GM18517 (cell line): ENCODE results near the gene MAP3K3.
A peak's percentile ranks its signal among the peaks of the same experiment; 100 is the strongest.
"Not testable (repeated sequence)": the region's sequence is repeated elsewhere in the genome, so short reads cannot be mapped to it uniquely, and the experiment has no call there.

Experiments used
- ATAC-seq: cut with Tn5 transposase; IDR thresholded peaks from one replicate; pipeline ENCODE4 v1.9.1; 2021; ENCODE audit warnings: mild to moderate bottlenecking, moderate library complexity; ENCODE audit not compliant: unreplicated experiment

The MAP3K3 gene

DNA sequence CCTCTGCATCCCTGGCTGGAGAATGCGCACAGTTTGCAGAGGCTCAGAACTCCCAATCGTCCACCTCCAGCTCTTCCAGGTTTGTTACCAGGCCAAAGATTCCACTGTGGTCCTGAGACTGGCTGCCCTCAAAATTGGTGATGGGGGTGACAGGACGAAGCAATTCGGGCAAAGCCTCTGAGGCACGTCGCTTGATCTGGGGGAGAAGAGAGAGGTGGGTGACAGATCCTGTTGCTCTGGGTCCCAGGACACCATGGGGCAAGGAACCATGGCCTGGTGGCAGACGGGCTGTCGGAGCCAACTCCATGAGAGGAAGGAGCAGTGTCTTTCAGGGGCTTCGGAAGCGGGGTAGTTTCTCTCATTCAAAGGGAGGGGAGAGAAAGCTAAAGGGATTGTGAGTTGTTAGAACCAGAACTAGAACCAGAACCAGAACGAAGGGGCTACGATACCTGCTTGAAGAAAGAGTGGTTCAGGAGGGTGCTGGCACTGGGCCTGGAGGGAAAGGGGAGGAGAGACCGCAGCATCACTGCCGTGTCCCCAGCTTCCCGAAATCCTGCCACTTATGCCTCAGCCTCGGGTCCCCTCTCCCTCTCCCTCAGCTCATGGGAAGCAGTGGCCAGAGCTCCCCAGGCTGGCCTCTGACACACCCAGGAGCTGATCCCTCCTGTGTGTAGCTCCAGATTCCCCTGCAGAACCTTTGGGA lies 81.5 kb downstream of the MAP3K3 start:
- no peak for ATAC-seq

- ATAC-seq, result no peak
Measured at GRCh38 chr17:63704259-63704576, 82.0 kb downstream of the MAP3K3 start.

GRCh38 chr17:63704836-63705235 lies 82.6 kb downstream of the MAP3K3 start:
- no peak for ATAC-seq

GRCh38 chr17:63705657-63706056 lies 83.4 kb downstream of the MAP3K3 start:
- no peak for ATAC-seq

DNA sequence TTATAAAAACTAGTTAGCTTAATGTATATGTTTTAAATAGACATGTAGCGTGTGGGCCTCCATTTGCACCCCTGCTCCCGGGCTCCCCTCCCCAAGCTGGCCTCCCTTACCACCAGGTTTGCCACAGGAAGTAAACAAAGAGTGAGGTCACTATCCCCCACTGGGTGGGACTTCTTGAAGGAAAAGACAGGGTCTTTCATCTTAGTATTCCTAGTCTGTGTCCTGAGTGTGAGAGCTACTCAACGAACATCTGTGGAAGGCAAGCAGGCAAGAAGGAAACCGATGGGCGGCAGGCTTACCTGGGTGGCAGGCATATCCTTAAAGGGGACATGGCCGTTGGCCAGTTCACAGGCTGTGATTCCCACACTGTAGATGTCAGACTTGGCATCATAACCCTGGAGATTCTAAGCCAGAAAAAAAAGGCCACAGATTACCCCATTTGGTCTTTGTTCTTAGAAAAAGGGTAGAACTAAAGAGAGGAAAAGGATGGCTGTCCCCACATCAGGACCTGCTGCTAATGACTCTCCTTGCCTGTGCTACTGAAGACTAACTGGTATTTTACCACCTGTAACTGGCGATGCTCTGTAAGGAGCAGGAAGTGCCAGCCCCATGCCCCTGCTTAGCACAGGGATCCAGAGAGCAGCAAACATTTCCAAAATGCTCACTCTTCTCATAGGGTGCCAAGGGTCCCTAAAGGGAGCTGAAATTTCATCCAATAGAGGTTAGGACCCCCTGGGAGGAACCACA lies 84.3 kb downstream of the MAP3K3 start:
- ATAC-seq, result no peak

- ATAC-seq, result no peak
Measured at GRCh38 chr17:63707151-63707550, 84.9 kb downstream of the MAP3K3 start.

DNA sequence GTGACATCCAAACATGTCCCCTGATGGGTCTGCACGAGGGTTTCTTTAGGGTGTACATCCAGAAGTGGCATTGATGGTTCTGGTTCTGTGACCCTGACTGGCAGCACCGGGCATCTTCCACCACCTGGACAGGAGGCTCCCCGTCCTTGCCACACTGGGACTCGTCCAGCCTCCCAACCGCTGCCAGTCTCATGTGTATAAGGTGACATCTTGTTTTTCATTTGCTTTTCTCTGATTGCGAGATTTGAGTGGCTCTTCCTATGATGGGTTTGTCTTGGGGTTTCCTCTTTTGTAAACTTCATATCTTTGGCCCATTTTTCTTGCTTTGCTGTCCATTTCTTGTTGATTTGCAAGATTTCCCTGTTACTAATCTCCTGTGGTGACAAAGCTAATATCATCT lies 86.9 kb downstream of the MAP3K3 start:
- ATAC-seq, result no peak

DNA sequence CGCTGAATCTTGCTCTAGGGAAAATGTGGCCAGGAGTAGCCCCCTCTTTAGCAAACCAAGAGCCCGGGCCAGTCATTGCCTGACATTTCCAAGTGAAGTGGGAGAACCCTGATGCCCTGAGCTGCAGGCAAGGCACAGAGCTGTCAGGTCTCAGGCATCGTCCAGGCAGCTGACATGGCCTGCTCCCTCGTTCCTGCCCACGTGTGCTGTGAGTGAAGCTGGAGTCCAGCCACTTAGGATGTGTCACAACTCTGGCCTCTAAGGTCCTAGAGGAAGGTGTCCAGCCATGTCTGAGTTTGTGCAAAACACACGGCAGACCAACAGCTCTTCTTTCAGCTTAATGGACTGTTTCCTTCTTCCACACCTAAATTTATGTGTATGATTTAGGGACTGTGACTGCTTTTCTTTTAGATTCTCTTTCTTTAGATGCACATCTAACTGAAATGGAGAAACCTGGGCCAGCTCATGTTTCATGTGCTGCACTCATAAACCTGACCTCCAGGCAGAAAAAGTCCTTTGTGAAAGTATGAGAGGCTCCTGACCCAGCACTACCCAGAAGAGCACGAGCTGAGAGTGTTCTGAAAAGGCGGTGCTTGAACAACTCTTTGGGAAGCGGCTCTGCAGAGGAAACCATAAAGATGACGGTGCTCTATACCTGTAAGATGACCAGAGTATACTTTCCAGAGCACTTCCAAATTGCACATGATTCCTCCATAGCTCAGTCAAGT lies 92.5 kb downstream of the MAP3K3 start:
- ATAC-seq, result no peak

DNA sequence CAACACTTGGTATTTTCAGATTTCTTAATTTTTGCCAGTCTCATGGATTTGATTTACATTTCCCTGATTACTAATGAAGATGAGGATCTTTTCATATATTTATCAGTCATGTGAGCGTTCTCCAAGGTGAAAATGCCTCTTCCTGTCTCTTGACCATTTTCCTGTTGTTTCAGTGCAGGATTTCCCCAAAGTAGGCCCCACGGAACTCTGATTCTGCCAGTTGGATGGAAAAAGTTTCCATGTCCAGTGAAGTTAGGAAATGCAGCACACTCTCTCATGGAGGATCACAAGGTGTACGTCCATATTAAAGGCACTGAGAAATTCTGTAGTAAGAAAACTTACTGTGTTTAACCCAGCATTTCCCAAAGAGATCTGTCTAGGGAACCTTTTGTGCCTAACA lies 94.2 kb downstream of the MAP3K3 start:
- ATAC-seq, result no peak

GRCh38 chr17:63718988-63719387 lies 96.8 kb downstream of the MAP3K3 start:
- no peak for ATAC-seq

- not testable (repeated sequence) for ATAC-seq
Measured at GRCh38 chr17:63720194-63720593, 98.0 kb downstream of the MAP3K3 start.

GRCh38 chr17:63722403-63722802 lies 100.2 kb downstream of the MAP3K3 start:
- ATAC-seq, result no peak

DNA sequence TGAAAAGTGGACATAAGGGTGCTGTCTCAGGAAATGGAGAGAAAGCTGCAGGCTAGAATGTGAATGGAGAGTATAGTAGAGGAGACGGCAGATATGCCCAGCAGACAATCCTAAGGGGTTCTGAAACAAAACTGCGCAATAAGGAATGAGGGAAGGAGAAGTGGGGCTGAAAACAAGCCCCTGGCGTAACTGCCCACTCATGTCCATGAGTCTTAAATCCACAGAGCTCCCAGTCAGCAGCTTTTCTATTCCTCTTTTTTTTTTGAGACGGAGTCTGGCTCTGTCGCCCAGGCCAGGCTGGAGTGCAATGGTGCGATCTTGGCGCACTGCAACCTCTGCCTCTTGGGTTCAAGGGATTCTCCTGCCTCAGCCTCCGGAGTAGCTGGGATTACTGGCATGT lies 113.5 kb downstream of the MAP3K3 start:
- ATAC-seq, result no peak

DNA sequence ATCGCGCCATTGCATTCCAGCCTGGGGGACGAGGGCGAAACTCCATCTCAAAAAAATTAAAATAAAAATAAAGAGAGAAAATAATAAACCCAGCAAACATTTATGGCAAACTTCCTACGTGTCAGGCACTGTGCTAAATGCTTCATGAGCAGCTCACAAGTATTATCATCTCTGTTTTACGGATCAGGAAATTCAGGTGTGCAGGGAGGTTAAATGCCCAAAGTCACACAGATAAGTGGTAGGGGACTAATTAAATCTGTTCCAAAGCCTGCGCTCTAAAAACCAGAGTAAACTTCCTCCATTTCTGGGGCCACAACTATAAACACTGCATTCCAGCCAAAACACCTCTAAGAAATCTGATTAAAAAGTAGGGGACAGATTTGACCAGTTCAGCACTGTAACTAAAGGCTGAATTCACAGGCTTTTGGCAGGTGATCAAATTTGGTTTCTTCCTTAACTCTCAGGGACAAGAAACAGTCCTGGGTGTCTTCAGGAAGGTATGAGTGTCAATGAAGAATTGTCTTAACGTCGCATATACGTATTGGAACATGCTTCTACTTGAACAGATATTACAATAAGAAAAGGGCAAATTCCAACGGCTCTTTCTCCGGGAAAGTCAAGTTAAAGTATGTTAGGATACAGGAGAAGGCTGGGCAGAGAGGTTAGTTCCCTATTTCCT lies 118.4 kb downstream of the MAP3K3 start:
- no peak for ATAC-seq

DNA sequence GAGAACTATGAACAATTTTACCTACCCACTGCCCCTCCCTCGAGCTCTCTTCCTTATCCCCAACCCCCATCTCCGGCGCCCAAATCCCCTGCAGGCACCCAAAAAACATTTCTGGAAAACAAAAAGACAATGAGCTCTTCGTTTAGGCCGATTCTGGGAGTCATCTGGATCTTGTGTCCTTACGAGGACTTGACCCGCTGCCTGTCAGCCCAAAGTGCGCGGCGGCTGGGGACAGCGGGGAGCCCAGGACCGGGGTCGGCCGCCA lies 118.9 kb downstream of the MAP3K3 start:
- ATAC-seq, result peak; percentile 14

DNA sequence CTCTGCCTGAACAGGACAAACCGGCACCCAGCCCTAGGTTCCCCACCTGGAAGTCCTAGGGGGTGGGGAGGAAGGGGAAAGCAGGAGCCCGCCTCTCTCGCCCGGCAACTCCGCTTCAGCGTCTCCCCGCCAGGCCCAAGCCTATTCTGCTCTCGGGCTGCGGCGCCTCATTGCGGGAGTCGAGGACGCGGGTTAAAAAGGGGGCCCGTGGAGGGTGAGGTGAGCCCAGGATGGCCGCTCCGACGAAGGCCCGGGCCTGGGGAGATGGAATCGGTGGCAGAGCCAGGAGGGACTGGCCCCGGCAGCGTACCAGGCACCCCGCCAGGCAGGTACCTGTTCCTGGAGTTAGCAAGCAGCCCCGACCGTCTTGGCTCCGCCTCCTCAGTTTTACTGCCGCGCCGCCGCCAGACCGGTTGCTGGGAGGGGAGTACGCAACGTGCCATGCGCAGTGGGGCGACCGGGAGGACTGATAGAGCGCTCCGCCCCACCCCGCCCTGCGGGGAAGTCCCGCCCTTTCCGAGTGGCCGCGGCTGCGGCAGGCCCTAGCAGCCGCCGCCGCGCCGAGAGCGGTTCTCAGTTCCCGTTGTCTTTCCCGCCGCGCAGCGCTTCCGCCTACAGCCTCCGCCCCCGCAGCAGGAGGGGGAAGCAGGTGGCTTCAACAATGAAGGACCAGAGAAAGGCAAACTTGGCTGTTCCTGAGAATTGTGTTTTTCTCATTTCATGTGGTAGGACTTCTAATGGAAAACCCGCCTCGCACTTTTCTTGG lies 119.4 kb downstream of the MAP3K3 start, which contains the start of gene STRADA:
Gene STRADA (minus strand): TSS at position 392 of the 766 bp plus-strand sequence. CDS start 13,430 bp downstream, outside the sequence.
- ATAC-seq, result peak; percentile 80
